SK-N-MC (cell line): ENCODE results near the gene MEN1.

Source experiments
- EZH2 ChIP-seq: fragments of 200-600 bp; sonication (generic); IDR thresholded peaks from one replicate; pipeline ENCODE4 v1.6.1; 2017; ENCODE audit warnings: antibody characterized with exemption
- POLR2AphosphoS5 ChIP-seq: IDR thresholded peaks from 2 replicates; pipeline ENCODE4 v1.6.1; 2012; ENCODE audit warnings: mild to moderate bottlenecking, low read depth, low read length, borderline replicate concordance

GRCh38 chr11:64787526-64788320 is 22.6 kb downstream of the MEN1 start:
- 0 out of 2 replicates have a peak, but pooled peaks have one; percentile 9 for TF ChIP-seq POLR2AphosphoS5
- no peak for TF ChIP-seq EZH2
